H1 (cell line): ENCODE results near the gene CREBBP. TPM values are rescaled to one million over a fixed set of nuclear protein-coding genes. Genes with fewer than 3 reads are reported as not detected.

Experiments
- ASH2L ChIP-seq: fragments of 200-600, 300-600 bp; sonication (generic); IDR thresholded peaks from one replicate; pipeline ENCODE4 v1.7.1; 2017; ENCODE audit warnings: low read length
- BCL11A ChIP-seq, 2 experiments: IDR thresholded peaks; one replicate each; pipeline ENCODE4 v1.6.1; 2011; ENCODE audit warnings: low read depth in 2 of 2, low read length in 2 of 2, mild to moderate bottlenecking in 2 of 2
- EZH2 ChIP-seq: fragments of 200-600 bp; sonication (generic); IDR thresholded peaks from 2 replicates; pipeline ENCODE4 v1.7.1; 2012; ENCODE audit warnings: low read depth, mild to moderate bottlenecking, moderate library complexity, low read length, inconsistent platforms; ENCODE audit not compliant: severe bottlenecking
- GABPA ChIP-seq: IDR thresholded peaks from 2 replicates; pipeline ENCODE4 v1.6.1; 2011; ENCODE audit warnings: mild to moderate bottlenecking, low read length, moderate library complexity, borderline replicate concordance; ENCODE audit not compliant: insufficient read depth
- KDM4A ChIP-seq: IDR thresholded peaks from one replicate; pipeline ENCODE4 v1.7.1; 2012; ENCODE audit warnings: low read depth, mild to moderate bottlenecking, moderate library complexity, low read length, inconsistent platforms; ENCODE audit not compliant: severe bottlenecking
- MAFK ChIP-seq: IDR thresholded peaks from 2 replicates; pipeline ENCODE4 v1.6.1; 2012; ENCODE audit warnings: low read depth, mild to moderate bottlenecking, improper control_type of control experiment, low read length
- PHF8 ChIP-seq: fragments of 200-600 bp; sonication (generic); conservative IDR thresholded peaks from 2 replicates; pipeline ENCODE4 v1.7.1; 2012; ENCODE audit warnings: low read depth, mild to moderate bottlenecking, inconsistent platforms, low read length, moderate library complexity
- RFX5 ChIP-seq: IDR thresholded peaks from 2 replicates; pipeline ENCODE4 v1.6.1; 2011; ENCODE audit warnings: low read depth, low read length, improper control_type of control experiment, borderline replicate concordance
- SP4 ChIP-seq: IDR thresholded peaks from 2 replicates; pipeline ENCODE4 v1.6.1; 2012; ENCODE audit warnings: low read length, inconsistent platforms
- SRF ChIP-seq: IDR thresholded peaks from 2 replicates; pipeline ENCODE4 v1.6.1; 2011; ENCODE audit warnings: mild to moderate bottlenecking, low read depth, low read length, moderate library complexity
- SUZ12 ChIP-seq: fragments of 200-600 bp; sonication (generic); IDR thresholded peaks from 2 replicates; pipeline ENCODE4 v1.6.1; 2012; ENCODE audit warnings: mild to moderate bottlenecking, inconsistent platforms, low read length, moderate library complexity, mixed read lengths
- TBP ChIP-seq: IDR thresholded peaks from 2 replicates; pipeline ENCODE4 v1.6.1; 2011; ENCODE audit warnings: low read depth, low read length, improper control_type of control experiment
- YY1 ChIP-seq: IDR thresholded peaks from 2 replicates; pipeline ENCODE4 v1.6.1; 2011; ENCODE audit warnings: low read depth, mild to moderate bottlenecking, low read length
- ZNF274 ChIP-seq: IDR thresholded peaks from 2 replicates; pipeline ENCODE4 v1.7.0; 2012; ENCODE audit warnings: low read length, borderline replicate concordance; ENCODE audit errors: extremely low read depth
- polyA plus RNA-seq, 7 experiments: library from polyadenylated mRNA; depleted of rRNA in 3 of 7; stranded (reverse) in 5 of 7; unstranded in 2 of 7; fragments of >200 nt in 5 of 7; fragments of 200-250 nt in 2 of 7; gene quantifications; 1 replicate in 5 of 7; 2 replicates in 1 of 7; 4 replicates in 1 of 7; pipeline versions ENCODE4 v1.2.1 to v1.2.3, GENCODE V29; 2011 to 2013; ENCODE audit warnings: missing spikeins in 2 of 7, mixed read lengths in 2 of 7
- total RNA-seq: library from RNA; stranded (reverse); fragmentation: NEBNext Ultra II Directional; extraction: Animal tissue kit (Norgen Biotek cat#: 25700); gene quantifications from 2 replicates; pipeline ENCODE4 v1.2.1, GENCODE V29; 2021

Gene CREBBP
- total and polyA plus RNA-seq, 2 of the 8 experiments (the other 6 are each of a cell fraction or from before 2014, with no cell fraction given): 10.0 to 60.1 TPM

- TF ChIP-seq ZNF274: no peak
- TF ChIP-seq GABPA: no peak
- no peak for TF ChIP-seq MAFK
- TF ChIP-seq YY1: no peak
- TF ChIP-seq ASH2L: peak; percentile 66
- no peak for TF ChIP-seq BCL11A (IDR thresholded peaks at IDR 0.05; ENCODE audit: low read depth in 2 of 2, low read length in 2 of 2)
- peak; percentile 94 for TF ChIP-seq KDM4A
- peak; percentile 99 for TF ChIP-seq PHF8
- peak; percentile 27; the same call in 1 of the 2 replicates for TF ChIP-seq TBP
- TF ChIP-seq EZH2: no peak
- TF ChIP-seq RFX5: no peak
- no peak for TF ChIP-seq SUZ12
- peak; percentile 52; the same call in 1 of the 2 replicates for TF ChIP-seq SRF
- peak; percentile 63; the same call in 1 of the 2 replicates for TF ChIP-seq SP4
Observed at GRCh38 chr16:3717235-3718018, 163.1 kb downstream of the CREBBP start, which contains the start of gene TRAP1 (continued).
